Smooth muscle cell (in vitro differentiated cells): ENCODE results near the gene RARB. TPM values are rescaled to one million over a fixed set of nuclear protein-coding genes. Genes with fewer than 3 reads are reported as not detected.

Experiments
- DNase-seq: peaks from one replicate; lab custom pipeline; 2025; ENCODE audit not compliant: unreplicated experiment; lab: John Stamatoyannopoulos, UW
- H2AFZ ChIP-seq: fragments of 200-600 bp; sonication (generic); 2 replicates; pipeline ENCODE4 v1.6.0; 2016; ENCODE audit warnings: antibody characterized with exemption, low read depth, mild to moderate bottlenecking
- H3F3A ChIP-seq: fragments of 200-600 bp; sonication (generic); 2 replicates; pipeline ENCODE4 v1.6.0; 2017; ENCODE audit warnings: antibody characterized with exemption, low read depth
- H3K27ac ChIP-seq: fragments of 200-600 bp; sonication (generic); 2 replicates; pipeline ENCODE4 v1.5.1; 2016; ENCODE audit warnings: low read depth, mild to moderate bottlenecking
- H3K27me3 ChIP-seq: fragments of 200-600 bp; sonication (generic); 2 replicates; pipeline ENCODE4 v1.6.1; 2016; ENCODE audit warnings: low read depth, mild to moderate bottlenecking
- H3K36me3 ChIP-seq: fragments of 200-600 bp; sonication (generic); 2 replicates; pipeline ENCODE4 v1.5.1; 2016; ENCODE audit warnings: low read depth
- H3K4me1 ChIP-seq: fragments of 200-600 bp; sonication (generic); 2 replicates; pipeline ENCODE4 v1.5.1; 2016; ENCODE audit warnings: low read depth
- H3K4me2 ChIP-seq: fragments of 200-600 bp; sonication (generic); 2 replicates; pipeline ENCODE4 v1.6.0; 2016; ENCODE audit warnings: mild to moderate bottlenecking
- H3K4me3 ChIP-seq: fragments of 200-600 bp; sonication (generic); 2 replicates; pipeline ENCODE4 v1.5.1; 2016; ENCODE audit warnings: mild to moderate bottlenecking
- H3K79me2 ChIP-seq: fragments of 200-600 bp; sonication (generic); 2 replicates; pipeline ENCODE4 v1.6.0; 2016; ENCODE audit warnings: low read depth, mild to moderate bottlenecking
- H3K9ac ChIP-seq: fragments of 200-600 bp; sonication (generic); 2 replicates; pipeline ENCODE4 v1.6.0; 2016; ENCODE audit warnings: low read depth
- H3K9me3 ChIP-seq: fragments of 200-600 bp; sonication (generic); replicated peaks from 2 replicates; pipeline ENCODE4 v1.5.1; 2016; ENCODE audit warnings: low read depth
- H4K20me1 ChIP-seq: fragments of 200-600 bp; sonication (generic); 2 replicates; pipeline ENCODE4 v1.6.0; 2016; ENCODE audit warnings: low read depth
- WGBS: methylation state at CpG from one replicate; pipeline ENCODE4 v1.1.7; 2016; ENCODE audit warnings: low lambda C conversion rate; 5-methylcytosine and 5-hydroxymethylcytosine counted together
- polyA plus RNA-seq: library from polyadenylated mRNA; unstranded; fragments of >200 nt; fragmentation: Nextera tagmentation; extraction: Ambion mirVana; gene quantifications from 2 replicates; pipeline ENCODE4 v1.2.1, GENCODE V29; 2016
- total RNA-seq: library from RNA; depleted of rRNA; stranded (reverse); fragments of >200 nt; gene quantifications from 2 replicates; pipeline ENCODE4 v1.2.3, GENCODE V29; 2014
- TF ChIP-seq, protein P1 (sequence below): fragments of 200-600 bp; sonication (generic); IDR thresholded peaks from 2 replicates; pipeline ENCODE4 v1.5.1; 2017; ENCODE audit warnings: borderline replicate concordance, mild to moderate bottlenecking, antibody characterized with exemption; ENCODE audit not compliant: insufficient read depth, poor library complexity, severe bottlenecking

Gene RARB
- total and polyA plus RNA-seq, 2 experiments from 2014 or later: 88.1 to 106 TPM

DNA sequence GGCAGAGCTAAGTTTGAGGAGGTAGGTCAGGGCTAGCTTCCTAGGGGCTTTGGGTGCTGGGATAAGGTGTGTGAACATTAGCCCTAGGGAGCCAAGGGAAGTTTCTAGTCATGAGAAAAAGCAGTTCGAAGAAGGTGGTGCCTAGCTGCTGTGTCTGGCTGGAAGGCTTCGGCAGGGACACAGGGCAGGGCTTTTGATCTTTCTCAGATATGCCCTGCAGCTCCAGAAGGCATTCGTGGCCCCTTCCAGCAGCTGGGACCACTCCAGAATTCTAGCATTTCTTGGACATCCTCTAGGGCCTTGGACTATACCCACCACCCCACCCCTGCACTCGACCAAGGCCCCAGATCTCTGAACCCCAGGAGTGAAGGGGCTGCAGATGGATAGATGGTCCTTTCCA is 148.1 kb downstream of the RARB start:
- no peak for DNase-seq
- no peaks in the 10 kb centered on the region for H3K27me3 ChIP-seq
- peaks cover 4% of the 10 kb centered on the region for H3K36me3 ChIP-seq
- TF ChIP-seq, protein P1, sequence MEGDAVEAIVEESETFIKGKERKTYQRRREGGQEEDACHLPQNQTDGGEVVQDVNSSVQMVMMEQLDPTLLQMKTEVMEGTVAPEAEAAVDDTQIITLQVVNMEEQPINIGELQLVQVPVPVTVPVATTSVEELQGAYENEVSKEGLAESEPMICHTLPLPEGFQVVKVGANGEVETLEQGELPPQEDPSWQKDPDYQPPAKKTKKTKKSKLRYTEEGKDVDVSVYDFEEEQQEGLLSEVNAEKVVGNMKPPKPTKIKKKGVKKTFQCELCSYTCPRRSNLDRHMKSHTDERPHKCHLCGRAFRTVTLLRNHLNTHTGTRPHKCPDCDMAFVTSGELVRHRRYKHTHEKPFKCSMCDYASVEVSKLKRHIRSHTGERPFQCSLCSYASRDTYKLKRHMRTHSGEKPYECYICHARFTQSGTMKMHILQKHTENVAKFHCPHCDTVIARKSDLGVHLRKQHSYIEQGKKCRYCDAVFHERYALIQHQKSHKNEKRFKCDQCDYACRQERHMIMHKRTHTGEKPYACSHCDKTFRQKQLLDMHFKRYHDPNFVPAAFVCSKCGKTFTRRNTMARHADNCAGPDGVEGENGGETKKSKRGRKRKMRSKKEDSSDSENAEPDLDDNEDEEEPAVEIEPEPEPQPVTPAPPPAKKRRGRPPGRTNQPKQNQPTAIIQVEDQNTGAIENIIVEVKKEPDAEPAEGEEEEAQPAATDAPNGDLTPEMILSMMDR: no peak
- peaks cover 21% of the 10 kb centered on the region for H3K79me2 ChIP-seq
- no peaks in the 10 kb centered on the region for H3K9me3 ChIP-seq
- H3K9ac ChIP-seq: no peak overlapping the region
- H2AFZ ChIP-seq: no peak overlapping the region
- H3K4me1 ChIP-seq: peaks cover under 1% of the 10 kb centered on the region
- H3K4me2 ChIP-seq: no peak overlapping the region
- 75% methylated on average over 4 of the region's 4 CpGs for WGBS
- peaks cover 29% of the 10 kb centered on the region for H3F3A ChIP-seq
- H3K4me3 ChIP-seq: no peak overlapping the region
- peak overlapping the region; percentile 13 for H3K27ac ChIP-seq
- H4K20me1 ChIP-seq: no peaks in the 10 kb centered on the region

DNA sequence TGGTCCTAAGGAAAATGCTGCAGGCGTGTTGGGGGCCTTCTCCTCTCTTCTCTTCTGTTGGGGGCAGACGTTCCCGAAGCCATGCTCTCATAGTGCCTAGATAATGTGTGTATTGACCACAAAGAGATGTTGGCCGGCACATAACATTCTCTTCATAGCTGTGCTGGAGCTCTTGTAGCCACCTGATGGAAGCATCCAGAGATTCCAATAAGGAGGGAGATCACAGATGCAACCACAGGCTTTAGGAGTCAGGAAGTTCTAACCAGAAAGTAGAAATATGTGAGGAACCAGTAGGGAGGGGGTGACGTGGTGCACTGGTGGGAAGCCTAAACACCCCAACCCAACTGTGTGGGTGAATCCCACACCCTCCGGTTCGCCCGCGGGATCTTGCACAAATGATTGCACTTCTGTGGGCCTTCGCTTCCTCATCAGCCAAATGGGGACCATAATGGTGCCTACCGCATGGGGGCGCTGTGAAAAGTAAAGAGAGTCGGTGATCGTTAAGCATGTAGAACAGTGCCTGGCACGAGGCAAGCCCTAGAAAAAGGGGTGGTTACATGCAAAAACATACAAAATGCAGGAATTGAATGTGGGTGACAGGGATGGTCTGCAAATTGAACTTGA is 148.9 kb downstream of the RARB start:
- H3K4me3 ChIP-seq: no peak overlapping the region
- H3K4me2 ChIP-seq: no peak overlapping the region
- H3K9ac ChIP-seq: no peak overlapping the region
- peaks cover 8% of the 10 kb centered on the region for H3K4me1 ChIP-seq
- DNase-seq: no peak
- peaks cover under 1% of the 10 kb centered on the region for H3K36me3 ChIP-seq
- no peaks in the 10 kb centered on the region for H3K9me3 ChIP-seq
- no peaks in the 10 kb centered on the region for H3K27me3 ChIP-seq
- peaks cover 37% of the 10 kb centered on the region for H3F3A ChIP-seq
- H3K79me2 ChIP-seq: peaks cover 17% of the 10 kb centered on the region
- no peak overlapping the region for H2AFZ ChIP-seq
- H3K27ac ChIP-seq: no peak overlapping the region
- TF ChIP-seq, protein P1: peak; percentile 18
- 75% methylated on average over 15 of the region's 15 CpGs for WGBS
- no peaks in the 10 kb centered on the region for H4K20me1 ChIP-seq

DNA sequence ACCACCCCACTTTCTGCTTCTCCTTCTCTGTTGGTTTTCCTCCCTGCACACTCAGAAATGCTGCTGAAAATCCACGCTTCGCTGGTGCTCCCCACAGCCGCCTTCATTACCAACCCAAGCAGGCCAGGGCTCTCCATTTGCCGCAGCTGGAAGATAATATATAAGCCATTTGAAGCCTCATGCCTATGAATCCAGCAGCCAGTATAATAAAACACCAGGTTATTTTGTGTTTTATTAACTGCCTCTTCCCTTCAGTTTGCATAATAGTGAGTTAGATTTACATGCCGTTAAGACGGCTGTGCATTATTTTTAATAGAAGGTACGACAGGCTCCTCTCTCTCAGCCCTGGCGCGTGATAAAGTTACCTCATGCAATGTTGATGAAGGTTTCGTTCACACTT is 150.0 kb downstream of the RARB start:
- Histone ChIP-seq H3K79me2 (peaks cover 16% of the 10 kb centered on the region), H3K27me3 (no peaks in the 10 kb centered on the region), H3K27ac (no peak overlapping the region), H3K4me2 (no peak overlapping the region), H2AFZ (no peak overlapping the region), H3K9ac (no peak overlapping the region), H3K4me3 (no peak overlapping the region), H3K36me3 (no peaks in the 10 kb centered on the region), H3K4me1 (peaks cover 8% of the 10 kb centered on the region), H3F3A (peaks cover 34% of the 10 kb centered on the region), H3K9me3 (no peaks in the 10 kb centered on the region), H4K20me1 (no peaks in the 10 kb centered on the region)
- TF ChIP-seq, protein P1: no peak
- WGBS: 93% methylated on average over 10 of the region's 10 CpGs
- no peak for DNase-seq

- peaks cover 22% of the 10 kb centered on the region for H3K79me2 ChIP-seq
- peaks cover 24% of the 10 kb centered on the region for H3F3A ChIP-seq
- H3K4me3 ChIP-seq: no peak overlapping the region
- peaks cover 8% of the 10 kb centered on the region for H3K4me1 ChIP-seq
- WGBS: 87% methylated on average over 8 of the region's 8 CpGs
- no peaks in the 10 kb centered on the region for H4K20me1 ChIP-seq
- H3K9ac ChIP-seq: no peak overlapping the region
- H2AFZ ChIP-seq: no peak overlapping the region
- TF ChIP-seq, protein P1: no peak
- no peaks in the 10 kb centered on the region for H3K27me3 ChIP-seq
- no peaks in the 10 kb centered on the region for H3K36me3 ChIP-seq
- peak overlapping the region; percentile 99 for H3K27ac ChIP-seq
- DNase-seq: no peak
- no peak overlapping the region for H3K4me2 ChIP-seq
- H3K9me3 ChIP-seq: no peaks in the 10 kb centered on the region
Observed at GRCh38 chr3:25580534-25580933, 152.5 kb downstream of the RARB start.
